Activated CD8-positive, alpha-beta memory T cell treated with anti-CD3 and anti-CD28 coated beads, Interleukin-2, amount 50 U/mL, for 1 hour (primary cell): Measurements from ENCODE around the gene LIPC.

Experiments used
- DNase-seq: peaks from one replicate; pipeline ENCODE4 v3.0.0-alpha.2; 2020; ENCODE audit errors: extremely low read depth

LIPC gene

DNA sequence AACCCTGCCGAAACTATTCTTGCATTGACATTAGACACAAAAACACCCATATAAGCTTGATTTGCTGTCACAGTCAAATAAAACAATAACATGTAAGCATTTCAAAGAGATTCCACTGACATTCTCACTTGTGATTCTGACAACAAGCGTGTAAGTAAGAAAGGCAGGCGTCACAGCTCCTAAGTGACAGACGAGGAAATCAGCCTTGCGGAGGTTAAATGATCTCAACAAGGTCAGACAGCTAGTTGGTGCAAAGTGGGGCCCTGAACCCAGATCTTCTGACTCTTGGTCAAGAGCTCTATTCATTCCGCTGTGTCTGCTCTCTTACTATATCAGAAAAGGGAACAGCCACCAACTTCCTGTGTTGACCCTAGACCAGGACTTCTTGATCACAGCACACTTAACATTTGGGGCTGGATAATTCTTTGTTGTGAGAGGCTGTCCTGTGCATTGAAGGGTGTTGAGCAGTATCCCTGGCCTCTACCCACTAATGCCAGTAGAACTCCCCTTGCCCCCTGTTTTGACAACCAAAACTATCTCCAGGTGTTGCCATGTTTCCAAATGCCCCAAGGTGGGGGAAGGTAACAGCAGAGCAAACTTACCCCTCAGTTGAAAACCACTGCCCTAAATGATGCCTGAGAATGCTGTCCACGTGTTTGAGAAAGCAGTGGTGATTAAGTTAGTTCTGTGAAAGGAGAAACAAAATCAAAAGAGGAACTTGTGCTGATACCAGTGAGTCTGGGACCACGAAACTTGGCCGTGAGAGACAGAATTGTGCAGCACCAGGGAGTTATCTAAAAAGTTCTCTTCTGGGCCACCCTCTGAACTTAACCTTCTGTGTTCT, 86.1 kb downstream of the LIPC start:
- no peak for DNase-seq

DNA sequence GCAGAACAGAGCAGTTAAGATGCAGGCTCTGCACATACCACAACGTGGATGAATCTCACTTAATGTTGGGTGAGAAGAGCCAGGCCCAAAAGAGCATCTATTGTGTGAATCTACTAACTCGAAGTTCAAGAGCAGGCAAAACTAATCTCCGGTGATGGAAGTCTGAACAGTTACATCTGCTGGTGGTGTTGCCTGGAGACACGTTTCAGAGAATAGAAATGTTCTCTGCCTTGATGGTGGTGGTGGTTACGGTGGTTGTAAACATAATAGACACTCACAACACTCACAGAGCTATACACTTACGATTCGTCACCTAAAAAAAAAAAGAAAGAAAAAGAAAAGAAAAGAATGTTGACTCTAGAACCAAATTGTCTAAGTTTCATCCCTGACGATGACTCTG, 86.8 kb downstream of the LIPC start:
- DNase-seq = no peak

DNA sequence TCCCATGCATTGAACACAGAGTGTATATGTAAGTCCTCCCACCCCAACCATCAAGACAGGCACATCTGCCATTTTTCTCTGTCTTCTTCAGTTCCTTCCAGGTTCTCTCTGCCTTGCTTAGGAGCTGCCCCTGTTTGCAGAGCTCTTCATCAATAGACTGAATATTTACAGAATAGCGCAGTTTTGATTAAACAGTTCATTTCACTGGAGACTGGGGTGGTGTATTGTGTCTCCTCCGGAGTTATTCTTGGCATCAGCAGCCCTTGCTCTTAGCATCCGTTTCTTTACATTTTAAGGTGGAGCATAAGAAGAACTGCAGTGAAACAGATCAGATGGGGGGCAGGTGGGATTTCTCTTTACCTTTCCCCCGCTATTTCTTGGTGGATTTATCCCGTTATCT, 87.7 kb downstream of the LIPC start:
- no peak for DNase-seq

- DNase-seq = no peak
Measured at GRCh38 chr15:58520464-58520863, 88.7 kb downstream of the LIPC start.

DNA sequence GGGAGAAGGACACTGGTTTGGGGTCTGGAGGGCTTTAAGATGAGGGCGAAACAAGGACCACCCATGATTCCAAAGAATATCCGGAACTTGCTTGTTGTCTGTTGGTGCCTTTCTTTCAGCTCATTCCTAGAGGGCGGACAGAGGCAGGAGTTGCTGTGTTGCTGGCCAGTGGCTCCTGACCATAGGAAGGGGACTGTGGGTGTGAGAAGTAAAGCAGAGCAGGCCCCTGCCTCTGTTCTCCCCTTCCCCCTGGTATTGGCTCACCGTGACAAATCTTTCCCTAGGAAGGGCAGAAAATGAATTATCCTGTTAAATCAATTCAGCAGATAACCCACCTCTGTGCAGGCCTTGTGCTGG, 89.1 kb downstream of the LIPC start:
- no peak for DNase-seq

- no peak for DNase-seq
Measured at GRCh38 chr15:58521293-58521991, 89.7 kb downstream of the LIPC start.

GRCh38 chr15:58522391-58522790, 90.6 kb downstream of the LIPC start:
- DNase-seq = no peak

DNA sequence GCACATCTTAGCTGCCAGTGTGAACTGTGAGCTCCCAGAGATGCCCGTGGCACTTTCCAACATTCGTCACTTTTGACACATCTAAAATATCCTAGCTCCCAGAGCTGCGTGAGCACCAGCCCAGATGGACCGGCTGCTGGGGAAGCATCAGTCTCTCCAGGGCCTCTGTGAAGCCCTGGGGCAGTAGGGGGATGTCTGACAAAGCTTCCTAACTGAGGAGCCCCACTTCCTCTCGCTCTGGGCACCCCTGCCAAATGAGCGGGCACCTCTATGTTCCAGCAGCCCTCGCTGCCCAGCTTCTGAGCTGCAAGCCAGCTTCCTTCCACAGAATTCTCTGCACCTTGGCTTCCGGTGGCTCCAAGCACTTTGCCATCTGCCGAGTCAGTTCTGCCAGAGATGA, 91.1 kb downstream of the LIPC start:
- no peak for DNase-seq

GRCh38 chr15:58523634-58524033, 91.8 kb downstream of the LIPC start:
- DNase-seq = no peak

- DNase-seq = no peak
Measured at GRCh38 chr15:58524247-58524646, 92.5 kb downstream of the LIPC start.

DNA sequence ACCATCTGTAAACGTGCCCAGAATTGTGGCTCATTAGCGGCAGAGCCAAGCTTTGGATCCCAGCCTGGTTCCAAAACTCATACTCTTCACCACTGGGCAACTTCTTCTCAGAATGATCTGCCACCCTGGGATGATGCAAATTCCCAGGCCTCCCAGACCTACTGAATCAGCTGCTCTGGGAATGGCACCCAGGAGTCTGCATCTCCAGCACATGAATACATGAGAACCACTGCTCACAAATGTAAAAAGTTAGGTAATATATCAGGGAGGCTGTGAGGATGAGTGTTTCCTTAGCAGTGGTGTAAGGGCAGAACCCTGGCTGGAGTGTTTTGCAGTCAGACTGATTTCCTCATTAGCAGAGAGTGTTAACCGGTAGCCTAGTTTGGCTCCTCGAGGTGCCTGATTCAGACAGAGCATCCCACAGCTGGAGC, 94.2 kb downstream of the LIPC start:
- no peak for DNase-seq

GRCh38 chr15:58526647-58527192, 94.9 kb downstream of the LIPC start:
- DNase-seq = no peak

DNA sequence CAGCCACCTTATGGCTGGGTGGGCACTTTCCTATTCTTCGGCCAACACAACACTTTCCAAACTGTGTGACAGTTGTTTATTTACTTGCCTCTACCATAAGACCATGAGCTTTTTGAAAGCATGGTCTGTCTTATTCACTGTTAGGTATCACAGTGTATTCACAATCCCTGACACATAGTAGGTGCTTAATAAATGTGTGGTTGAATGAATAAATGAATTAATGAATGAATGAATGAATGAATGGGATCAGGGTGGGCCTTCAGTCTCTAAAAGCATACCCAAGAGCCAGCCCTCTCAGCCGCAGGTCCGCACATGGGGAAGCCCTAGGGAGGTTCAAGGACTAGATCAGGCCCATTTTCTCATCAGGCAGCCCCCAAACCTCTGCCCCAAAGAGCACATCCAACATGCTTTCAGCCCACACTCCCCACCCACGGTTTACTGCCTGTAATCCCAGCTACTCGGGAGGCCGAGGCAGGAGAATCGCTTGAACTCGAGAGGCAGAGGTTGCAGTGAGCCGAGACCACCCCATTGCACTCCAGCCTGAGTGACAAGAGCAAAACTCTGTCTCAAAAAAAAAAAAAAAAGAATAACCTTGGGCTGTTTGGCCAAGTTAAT, 95.9 kb downstream of the LIPC start:
- no peak for DNase-seq

DNA sequence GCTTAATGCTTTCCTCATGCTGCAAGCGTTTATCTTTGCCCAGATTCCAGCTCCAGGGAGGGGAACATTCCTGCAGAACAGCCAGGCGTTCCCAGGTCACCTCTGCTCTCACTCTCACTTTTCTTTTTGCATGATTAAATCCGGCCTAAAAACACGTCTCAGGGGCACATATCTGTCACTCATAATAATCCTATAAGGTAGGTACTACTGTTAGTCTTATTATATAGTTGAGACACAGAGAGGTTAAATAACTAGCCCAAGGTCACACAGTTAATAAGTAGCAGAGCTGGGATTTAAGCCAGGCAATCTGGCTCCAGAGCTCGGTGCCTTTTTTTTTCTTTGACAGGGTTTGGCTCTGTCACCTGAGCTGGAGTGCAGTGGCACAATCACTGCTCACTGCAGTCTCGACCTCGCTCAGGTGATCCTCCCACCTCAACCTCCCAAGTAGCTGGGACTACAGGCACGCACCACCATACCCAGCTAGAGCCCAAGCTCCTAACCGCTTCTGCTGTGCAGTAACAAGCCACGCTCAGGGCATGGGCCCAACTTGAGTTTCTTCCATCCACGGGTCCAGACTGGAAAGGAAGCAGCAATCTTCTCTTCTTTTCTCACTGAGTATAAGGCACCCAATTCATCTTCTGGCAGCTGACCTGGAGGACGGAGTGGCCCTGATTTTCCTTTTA, 96.5 kb downstream of the LIPC start:
- no peak for DNase-seq

DNA sequence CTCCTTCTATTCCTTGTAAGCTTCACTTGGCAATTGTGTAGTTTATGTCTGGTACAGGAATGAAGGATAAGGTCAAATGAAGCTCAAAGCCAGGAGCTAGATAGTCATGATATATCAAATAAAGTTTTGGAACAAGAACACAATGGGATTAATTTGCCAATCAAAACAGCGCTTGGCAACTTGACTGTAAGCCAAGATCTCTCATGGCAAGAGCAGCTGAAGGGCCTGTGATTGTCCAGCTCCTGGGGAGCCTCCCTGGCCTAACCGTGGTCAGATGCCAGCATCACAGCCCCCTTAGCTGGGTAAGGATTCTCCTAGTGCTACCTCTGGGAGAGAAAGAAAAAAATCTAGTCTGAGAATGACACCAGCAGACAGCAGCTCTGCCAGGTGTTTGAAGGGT, 97.2 kb downstream of the LIPC start:
- DNase-seq = no peak

DNA sequence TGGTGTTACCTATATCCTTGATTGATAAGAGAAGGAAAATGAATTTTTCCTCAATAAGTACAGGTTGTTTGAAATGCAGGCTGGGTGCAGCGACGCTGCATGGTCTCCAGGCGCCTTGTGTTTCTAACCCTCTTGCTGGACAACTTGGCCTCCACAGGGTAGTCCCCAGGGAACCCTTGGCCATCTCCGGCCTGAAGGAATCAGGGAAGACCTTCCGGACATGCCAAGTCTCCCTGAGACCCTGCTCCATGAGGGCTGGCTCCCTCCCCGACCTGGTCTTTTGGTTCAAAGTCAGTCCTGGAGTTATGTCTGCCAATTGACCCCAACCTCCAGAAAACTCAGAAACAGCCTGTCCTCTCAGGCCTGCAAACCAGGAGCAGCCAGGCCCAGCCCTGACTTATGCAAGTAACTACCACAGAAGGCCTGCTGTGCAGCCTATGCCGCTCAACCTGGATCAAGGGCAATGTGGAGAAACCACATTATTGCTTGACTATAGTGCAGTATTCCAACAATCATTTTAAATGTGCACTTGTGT, 98.3 kb downstream of the LIPC start:
- no peak for DNase-seq

DNA sequence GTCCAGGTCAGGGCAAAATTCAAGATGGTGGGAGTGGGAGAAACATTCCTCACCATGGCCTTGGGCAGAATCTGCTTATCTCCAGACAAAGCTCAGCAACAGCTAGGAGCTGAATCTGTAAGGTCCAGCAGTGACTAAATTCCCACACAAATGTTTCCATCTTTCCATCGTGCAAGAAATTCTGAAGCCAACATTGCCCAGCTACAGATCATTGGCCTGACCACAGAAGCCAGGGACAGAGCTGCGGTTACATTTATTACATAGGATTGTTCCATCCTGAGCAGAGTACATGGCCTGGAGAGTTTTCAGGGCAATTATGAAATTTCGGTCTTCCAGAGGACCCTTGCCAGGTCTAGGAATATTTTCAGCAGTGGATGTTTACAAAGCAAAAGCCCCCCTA, 100.3 kb downstream of the LIPC start:
- DNase-seq = no peak

DNA sequence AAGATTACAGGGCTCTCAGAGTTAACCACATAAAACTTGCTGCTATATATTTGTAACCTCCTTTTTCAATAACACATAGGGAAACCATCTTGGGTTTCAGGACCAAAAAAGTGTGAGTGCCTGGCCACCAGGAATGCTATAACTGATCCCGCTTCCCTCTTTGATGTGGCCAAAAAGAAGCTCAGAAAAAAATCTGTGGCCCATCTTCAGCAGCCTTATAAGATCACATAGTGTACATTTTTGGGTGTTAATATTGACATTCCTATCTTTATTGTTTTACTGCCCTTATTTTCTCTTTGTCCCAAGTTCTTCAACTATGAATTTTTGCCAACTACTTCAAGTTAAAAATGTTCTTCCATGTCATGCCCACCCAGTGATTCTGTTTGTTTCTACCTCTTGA, 102.8 kb downstream of the LIPC start:
- no peak for DNase-seq

GRCh38 chr15:58535337-58535736, 103.5 kb downstream of the LIPC start:
- DNase-seq = no peak

- no peak for DNase-seq
Measured at GRCh38 chr15:58535894-58536293, 104.1 kb downstream of the LIPC start.

DNA sequence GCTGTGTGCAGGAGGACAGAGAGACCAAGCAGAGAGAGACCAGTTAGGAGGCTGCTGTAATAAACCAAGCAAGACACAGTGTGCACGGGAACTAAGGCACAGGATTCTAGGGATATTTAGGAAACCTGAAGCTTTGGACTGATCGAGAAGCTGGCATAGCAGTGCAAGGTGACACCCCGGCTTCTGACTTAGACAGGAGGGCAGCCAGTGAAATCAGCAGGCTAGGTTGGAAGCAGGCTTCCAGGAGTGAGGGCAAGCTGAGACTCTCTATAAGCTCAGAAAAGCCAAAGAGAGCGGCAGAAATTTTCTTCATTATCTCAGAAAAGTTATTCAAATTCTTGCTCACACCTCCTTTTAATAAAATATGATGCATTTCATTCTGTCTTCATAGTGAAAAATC, 104.6 kb downstream of the LIPC start:
- DNase-seq = no peak

GRCh38 chr15:58537033-58537432, 105.2 kb downstream of the LIPC start:
- no peak for DNase-seq
